22Rv1 (cell line): Measurements from ENCODE around the gene URGCP.

Experiments used
- H3K27ac ChIP-seq: fragments of 450-650 bp; 2 replicates; pipeline ENCODE4 v1.5.1; 2017
- CTCF ChIP-seq: fragments of 450-650 bp; IDR thresholded peaks from 2 replicates; pipeline ENCODE4 v1.5.1; 2017; ENCODE audit warnings: mild to moderate bottlenecking
- ZFX ChIP-seq: fragments of 450-650 bp; IDR thresholded peaks from 2 replicates; pipeline ENCODE4 v1.6.1; 2017; ENCODE audit warnings: antibody characterized with exemption, borderline replicate concordance

Gene URGCP

GRCh38 chr7:43879477-43879876, 26.9 kb downstream of the URGCP start:
- TF ChIP-seq ZFX = no peak
- TF ChIP-seq CTCF = no peak
- no peak overlapping the region for H3K27ac ChIP-seq

- TF ChIP-seq ZFX (no peak), CTCF (no peak)
- H3K27ac ChIP-seq = no peak overlapping the region
Observed at GRCh38 chr7:43878867-43879266, 27.5 kb downstream of the URGCP start.

GRCh38 chr7:43877968-43878864, 28.2 kb downstream of the URGCP start:
- TF ChIP-seq CTCF (no peak), ZFX (no peak)
- H3K27ac ChIP-seq = no peak overlapping the region

GRCh38 chr7:43876976-43877745, 29.2 kb downstream of the URGCP start:
- no peak overlapping the region for H3K27ac ChIP-seq
- TF ChIP-seq ZFX = no peak

GRCh38 chr7:43876241-43876640, 30.2 kb downstream of the URGCP start:
- TF ChIP-seq CTCF (no peak), ZFX (no peak)
- no peak overlapping the region for H3K27ac ChIP-seq

GRCh38 chr7:43873300-43873699, 33.1 kb downstream of the URGCP start:
- H3K27ac ChIP-seq = 0 out of 2 replicates have a peak overlapping the region, but pooled peaks have one; percentile 17
- no peak for TF ChIP-seq CTCF
- TF ChIP-seq ZFX = no peak

- H3K27ac ChIP-seq = 0 out of 2 replicates have a peak overlapping the region, but pooled peaks have one; percentile 17
- TF ChIP-seq CTCF (no peak), ZFX (no peak)
Observed at GRCh38 chr7:43872406-43873110, 33.8 kb downstream of the URGCP start.
